Measurements from ENCODE around the gene WHRN.

Gene WHRN

DNA sequence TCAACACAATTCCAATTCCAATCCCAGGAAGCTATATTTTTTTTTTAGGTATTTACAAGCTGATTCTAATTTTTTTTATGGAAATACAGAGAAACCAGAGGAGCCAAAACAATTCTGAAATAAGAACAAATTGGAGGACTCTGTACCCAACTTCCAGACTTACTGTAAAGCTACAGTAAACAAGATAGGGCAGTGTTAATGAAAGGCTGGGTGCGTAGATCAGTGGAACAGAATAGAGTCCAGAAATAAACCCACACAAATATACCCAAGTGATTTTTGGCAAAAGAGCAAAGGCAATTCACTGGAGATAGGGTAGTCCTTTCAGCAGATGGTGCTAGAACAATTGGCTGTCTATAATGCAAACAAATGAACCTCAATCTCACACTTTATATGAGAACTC lies 50.6 kb downstream of the WHRN start:
- no peak overlapping the region for H3K4me3 ChIP-seq (ENCODE audit: low read length)
- H3K4me1 ChIP-seq (ENCODE audit: insufficient read depth, low read length): no peaks in the 10 kb centered on the region
- peaks cover 2% of the 10 kb centered on the region for H3K9me3 ChIP-seq (ENCODE audit: low read length)
- no peak overlapping the region for H2AFZ ChIP-seq (ENCODE audit: low read depth, low read length)
- no peaks in the 10 kb centered on the region for H3K27me3 ChIP-seq (ENCODE audit: insufficient read depth, low read length)
- peaks cover 2% of the 10 kb centered on the region for H3K36me3 ChIP-seq (ENCODE audit: insufficient read depth, low read length)

DNA sequence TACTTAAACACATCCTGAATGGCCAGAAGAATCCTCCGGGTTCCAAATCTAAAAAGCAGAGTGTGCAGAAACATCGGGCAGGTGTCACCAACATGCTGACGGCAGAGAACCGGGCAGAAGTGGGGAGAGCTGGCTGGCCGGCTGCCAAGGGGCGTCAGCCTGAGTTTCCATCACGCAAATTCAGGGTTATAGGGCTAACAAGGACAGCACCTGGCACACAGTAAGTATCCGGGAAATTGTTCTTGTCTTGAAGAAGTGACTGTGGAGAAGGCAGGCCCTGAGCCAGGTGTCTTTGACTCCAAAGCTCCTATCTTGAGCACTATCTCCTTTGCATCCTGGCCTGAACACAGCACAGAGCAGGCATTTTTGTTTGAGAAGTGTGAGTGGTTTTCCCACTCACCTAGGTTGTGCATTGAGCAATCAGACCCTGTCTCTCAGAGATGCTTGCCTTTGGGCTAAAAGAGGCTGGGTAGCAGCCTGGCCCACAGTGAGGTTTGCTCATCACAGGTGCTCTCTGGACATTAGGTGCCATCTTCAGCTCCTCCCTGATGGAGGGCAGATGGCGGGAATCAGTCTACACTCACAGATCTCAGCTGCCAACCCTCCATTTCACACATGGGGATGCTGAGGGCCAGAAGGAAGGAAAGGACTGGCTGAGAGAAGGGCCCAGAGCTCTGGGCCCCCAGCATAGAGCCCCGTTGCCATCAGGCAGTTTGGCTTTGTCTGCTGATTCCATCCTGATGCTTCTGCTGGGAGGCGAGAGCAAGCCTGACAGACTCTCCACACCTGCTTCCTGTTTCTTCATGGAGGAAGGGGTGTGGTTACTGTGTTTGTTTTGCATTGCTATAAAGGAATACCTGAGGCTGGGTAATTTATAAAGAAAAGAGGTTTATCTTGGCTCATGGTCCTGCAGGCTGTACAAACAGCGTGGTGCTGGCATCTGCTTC lies 52.8 kb downstream of the WHRN start:
- Histone ChIP-seq H3K4me3 (ENCODE audit: low read length) (no peak overlapping the region), H3K9me3 (ENCODE audit: low read length) (peaks cover 2% of the 10 kb centered on the region), H2AFZ (ENCODE audit: low read depth, low read length) (no peak overlapping the region), H3K36me3 (ENCODE audit: insufficient read depth, low read length) (no peaks in the 10 kb centered on the region), H3K27me3 (ENCODE audit: insufficient read depth, low read length) (no peaks in the 10 kb centered on the region), H3K4me1 (ENCODE audit: insufficient read depth, low read length) (no peaks in the 10 kb centered on the region)

DNA sequence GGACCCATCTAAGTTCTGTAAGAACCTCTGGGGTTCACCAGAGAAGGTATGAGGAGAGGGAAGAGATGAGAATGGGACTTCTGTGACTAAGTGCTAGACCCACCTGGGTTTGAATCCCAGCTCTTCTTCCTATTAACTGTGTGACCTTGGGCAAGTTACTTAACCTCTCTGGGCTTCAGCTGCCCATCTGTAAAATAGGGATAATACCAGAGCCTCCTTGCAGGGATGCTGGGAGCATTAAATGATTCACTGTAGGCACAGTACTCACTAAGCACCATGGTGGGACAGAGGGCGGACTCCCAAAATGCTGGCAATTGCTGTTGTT lies 53.6 kb downstream of the WHRN start:
- Histone ChIP-seq H3K36me3 (ENCODE audit: insufficient read depth, low read length) (no peaks in the 10 kb centered on the region), H3K27me3 (ENCODE audit: insufficient read depth, low read length) (no peaks in the 10 kb centered on the region), H3K4me3 (ENCODE audit: low read length) (no peak overlapping the region), H2AFZ (ENCODE audit: low read depth, low read length) (no peak overlapping the region), H3K9me3 (ENCODE audit: low read length) (peaks cover 2% of the 10 kb centered on the region), H3K4me1 (ENCODE audit: insufficient read depth, low read length) (no peaks in the 10 kb centered on the region)

DNA sequence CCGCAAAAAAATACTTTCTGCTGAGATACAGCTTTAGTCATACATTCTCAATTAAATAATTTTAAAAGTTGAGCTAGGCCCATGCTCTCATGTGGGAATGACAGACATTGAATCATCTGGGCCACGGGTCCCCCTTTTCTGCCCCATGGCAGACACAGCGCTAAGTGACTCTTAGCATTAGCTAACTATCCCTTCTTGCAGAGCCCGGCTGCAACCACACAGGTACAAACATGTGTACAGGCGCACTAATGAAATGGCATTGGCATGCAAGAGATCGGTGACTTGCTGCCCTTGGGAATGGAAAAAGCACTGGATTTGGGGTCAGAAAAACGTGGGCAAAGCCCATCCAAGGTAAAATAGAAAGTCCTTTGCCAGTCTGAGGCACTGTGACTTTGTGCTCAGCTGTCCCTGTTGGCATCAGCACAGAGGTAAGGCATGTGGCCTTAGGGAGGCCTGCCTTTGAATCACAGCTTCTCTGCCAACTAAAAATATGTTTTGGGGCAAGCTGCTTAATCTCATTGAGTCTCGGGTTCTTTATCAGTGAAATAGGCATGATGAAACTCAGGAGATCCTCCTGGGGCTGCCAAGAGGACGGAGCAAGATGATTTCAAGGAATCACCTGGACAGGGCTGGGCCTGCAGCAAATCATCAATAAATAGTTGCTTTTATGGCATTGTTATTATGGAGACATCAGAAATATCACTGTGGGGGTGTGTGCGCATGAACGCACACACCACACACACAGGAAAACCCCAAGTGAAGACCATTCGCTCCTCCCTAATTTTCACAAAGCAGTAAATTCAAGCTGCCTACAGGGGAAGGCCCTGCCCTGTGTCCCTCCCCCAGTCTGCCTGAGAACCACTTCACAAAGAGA lies 54.2 kb downstream of the WHRN start:
- peaks cover 2% of the 10 kb centered on the region for H3K9me3 ChIP-seq (ENCODE audit: low read length)
- no peak overlapping the region for H3K4me3 ChIP-seq (ENCODE audit: low read length)
- H3K4me1 ChIP-seq (ENCODE audit: insufficient read depth, low read length): no peaks in the 10 kb centered on the region
- H3K36me3 ChIP-seq (ENCODE audit: insufficient read depth, low read length): no peaks in the 10 kb centered on the region
- H3K27me3 ChIP-seq (ENCODE audit: insufficient read depth, low read length): no peaks in the 10 kb centered on the region
- H2AFZ ChIP-seq (ENCODE audit: low read depth, low read length): no peak overlapping the region

DNA sequence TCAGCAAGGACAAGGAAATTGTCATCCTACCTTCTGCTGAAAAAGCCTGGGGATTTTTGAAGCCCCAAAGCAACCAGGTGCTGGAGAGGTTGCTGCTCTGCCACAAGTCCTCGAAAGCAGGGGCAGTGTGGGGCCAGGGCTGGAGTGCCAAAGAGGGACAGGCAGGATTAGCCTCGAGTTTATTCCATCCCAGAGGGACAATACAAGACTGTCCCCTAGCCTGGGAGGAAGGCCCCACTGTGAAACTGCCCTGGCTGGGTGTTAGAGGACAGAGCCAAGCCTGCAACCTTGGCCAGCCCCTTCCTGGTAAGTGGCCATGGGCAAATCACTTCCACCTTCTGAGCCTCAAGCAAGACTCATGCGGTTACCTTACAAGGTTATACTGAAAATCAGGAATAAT lies 55.1 kb downstream of the WHRN start:
- Histone ChIP-seq H3K36me3 (ENCODE audit: insufficient read depth, low read length) (no peaks in the 10 kb centered on the region), H3K4me3 (ENCODE audit: low read length) (no peak overlapping the region), H2AFZ (ENCODE audit: low read depth, low read length) (no peak overlapping the region), H3K27me3 (ENCODE audit: insufficient read depth, low read length) (no peaks in the 10 kb centered on the region), H3K9me3 (ENCODE audit: low read length) (peaks cover 2% of the 10 kb centered on the region), H3K4me1 (ENCODE audit: insufficient read depth, low read length) (no peaks in the 10 kb centered on the region)

DNA sequence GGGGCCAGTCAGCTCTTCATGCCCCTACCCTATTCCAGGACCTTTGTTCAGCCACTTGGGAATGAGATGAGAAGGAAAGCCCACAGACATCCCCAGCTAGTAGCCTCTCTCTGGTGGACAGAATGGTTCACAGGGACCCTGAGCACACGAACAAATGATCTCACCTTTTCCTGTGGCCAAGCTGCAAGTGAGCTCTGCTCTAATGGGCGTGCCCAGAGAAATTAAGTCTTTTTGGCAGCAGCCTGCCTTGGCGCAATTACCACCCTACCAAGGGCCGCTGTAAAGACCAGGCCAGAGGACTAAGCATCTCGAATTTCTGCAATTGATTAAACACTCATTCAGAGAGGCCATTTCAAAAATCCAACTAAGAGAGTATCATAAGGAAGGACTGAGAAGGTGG lies 56.0 kb downstream of the WHRN start:
- Histone ChIP-seq H3K36me3 (ENCODE audit: insufficient read depth, low read length) (no peaks in the 10 kb centered on the region), H2AFZ (ENCODE audit: low read depth, low read length) (no peak overlapping the region), H3K4me3 (ENCODE audit: low read length) (no peak overlapping the region), H3K9me3 (ENCODE audit: low read length) (no peaks in the 10 kb centered on the region), H3K4me1 (ENCODE audit: insufficient read depth, low read length) (no peaks in the 10 kb centered on the region), H3K27me3 (ENCODE audit: insufficient read depth, low read length) (no peaks in the 10 kb centered on the region)

DNA sequence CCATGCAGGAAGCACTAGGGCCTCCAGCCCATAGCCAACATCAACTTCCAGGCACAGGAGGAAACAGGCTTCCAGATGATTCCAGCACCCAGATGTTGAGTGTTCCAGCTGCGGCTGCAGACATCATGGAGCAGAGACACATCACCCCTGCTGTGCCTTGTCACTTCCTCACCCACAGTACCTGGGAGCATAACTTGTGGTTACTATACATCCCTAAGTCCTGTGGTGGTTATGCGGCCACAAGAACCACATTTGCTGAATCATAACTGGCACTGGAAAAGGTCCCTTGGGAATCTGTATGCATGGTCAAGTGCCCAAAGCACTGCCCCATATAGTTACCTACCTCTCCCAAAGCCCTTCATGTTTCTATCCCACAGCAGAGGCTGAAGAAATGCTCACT lies 56.6 kb downstream of the WHRN start:
- H3K27me3 ChIP-seq (ENCODE audit: insufficient read depth, low read length): no peaks in the 10 kb centered on the region
- H3K4me1 ChIP-seq (ENCODE audit: insufficient read depth, low read length): no peaks in the 10 kb centered on the region
- no peaks in the 10 kb centered on the region for H3K36me3 ChIP-seq (ENCODE audit: insufficient read depth, low read length)
- no peaks in the 10 kb centered on the region for H3K9me3 ChIP-seq (ENCODE audit: low read length)
- no peak overlapping the region for H2AFZ ChIP-seq (ENCODE audit: low read depth, low read length)
- H3K4me3 ChIP-seq (ENCODE audit: low read length): no peak overlapping the region

DNA sequence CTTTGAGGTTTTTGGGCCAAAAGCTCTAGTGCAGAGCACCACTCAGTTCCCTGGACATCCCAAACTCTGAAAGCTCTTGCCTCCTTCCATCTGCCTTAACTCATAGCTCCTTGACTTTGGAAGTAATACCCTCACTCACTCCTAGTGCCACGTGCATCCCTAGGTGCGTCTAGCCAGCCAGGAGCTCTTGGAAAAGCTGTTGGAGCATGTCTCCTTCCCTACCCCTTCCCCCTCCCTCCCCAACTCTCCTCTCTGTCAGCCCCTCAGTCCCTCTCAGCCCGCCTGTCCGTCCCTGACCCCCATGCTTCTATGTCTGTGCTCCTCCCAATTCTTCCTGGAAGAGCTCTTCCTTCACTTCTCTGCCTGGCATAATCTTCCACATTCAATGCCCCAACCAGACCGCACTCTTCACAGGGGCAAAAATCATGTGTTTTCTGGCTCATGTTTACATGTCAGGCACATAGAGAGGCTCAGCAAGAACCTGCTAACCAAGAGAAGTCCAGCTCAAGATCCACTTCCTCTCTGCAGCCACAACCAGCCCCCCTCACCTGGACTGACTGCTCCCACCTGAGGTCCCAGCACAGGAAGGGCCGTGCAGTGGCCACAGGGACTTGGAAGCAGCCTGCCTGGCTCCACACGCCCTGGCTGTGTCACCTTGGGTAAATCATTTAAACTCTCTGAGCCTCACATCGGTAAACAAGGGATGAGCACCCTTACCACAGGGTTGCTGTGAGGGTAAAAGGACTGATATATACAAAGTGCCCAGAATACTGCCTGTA lies 58.4 kb downstream of the WHRN start:
- Histone ChIP-seq H3K4me1 (ENCODE audit: insufficient read depth, low read length) (no peaks in the 10 kb centered on the region), H3K4me3 (ENCODE audit: low read length) (no peak overlapping the region), H2AFZ (ENCODE audit: low read depth, low read length) (no peak overlapping the region), H3K36me3 (ENCODE audit: insufficient read depth, low read length) (no peaks in the 10 kb centered on the region), H3K9me3 (ENCODE audit: low read length) (no peaks in the 10 kb centered on the region), H3K27me3 (ENCODE audit: insufficient read depth, low read length) (no peaks in the 10 kb centered on the region)

DNA sequence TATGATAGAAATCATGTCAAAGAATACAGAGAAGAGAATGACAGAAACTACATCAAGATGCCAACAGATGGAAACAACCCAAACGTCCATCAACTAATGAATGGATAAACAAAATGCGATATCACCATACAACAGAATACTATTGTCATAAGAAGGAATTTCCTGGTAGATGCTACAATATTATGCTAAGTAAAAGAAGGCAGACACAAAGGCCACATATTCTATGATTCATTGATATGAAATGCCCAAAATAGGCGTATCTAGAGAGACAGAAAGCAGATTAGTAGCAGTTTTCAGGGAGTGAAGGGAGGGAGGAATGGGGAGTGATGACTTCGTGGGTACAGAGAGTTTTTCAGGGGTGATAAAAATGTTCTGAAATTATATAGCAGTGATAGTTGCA lies 59.2 kb downstream of the WHRN start:
- Histone ChIP-seq H2AFZ (ENCODE audit: low read depth, low read length) (no peak overlapping the region), H3K27me3 (ENCODE audit: insufficient read depth, low read length) (no peaks in the 10 kb centered on the region), H3K4me3 (ENCODE audit: low read length) (no peak overlapping the region)

DNA sequence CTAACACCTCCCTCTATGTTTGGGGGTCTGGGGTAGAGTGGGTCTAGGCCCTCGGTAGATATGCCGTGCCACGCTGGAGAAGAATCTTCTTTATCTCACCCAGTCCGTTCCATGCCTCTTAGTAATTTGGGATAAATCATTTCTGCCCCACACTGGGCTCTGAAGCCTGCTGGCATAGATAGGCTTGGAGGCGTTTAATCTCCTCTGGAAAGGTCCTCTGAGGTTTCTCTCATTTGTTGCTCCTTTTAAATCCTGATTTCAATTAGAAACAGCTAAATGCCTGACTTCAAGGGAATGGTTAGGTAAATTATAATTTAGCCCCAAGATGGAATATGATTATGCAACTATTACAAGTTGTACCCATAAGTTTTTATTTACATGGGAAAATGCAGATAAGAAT lies 59.7 kb downstream of the WHRN start:
- Histone ChIP-seq H2AFZ (ENCODE audit: low read depth, low read length) (no peak overlapping the region), H3K9me3 (ENCODE audit: low read length) (no peaks in the 10 kb centered on the region), H3K4me1 (ENCODE audit: insufficient read depth, low read length) (no peaks in the 10 kb centered on the region), H3K27me3 (ENCODE audit: insufficient read depth, low read length) (no peaks in the 10 kb centered on the region), H3K36me3 (ENCODE audit: insufficient read depth, low read length) (no peaks in the 10 kb centered on the region), H3K4me3 (ENCODE audit: low read length) (no peak overlapping the region)

More for the DNA sequence above, 59.2 kb downstream of the WHRN start:
- no peaks in the 10 kb centered on the region for H3K4me1 ChIP-seq (ENCODE audit: insufficient read depth, low read length)
- no peaks in the 10 kb centered on the region for H3K9me3 ChIP-seq (ENCODE audit: low read length)
- no peaks in the 10 kb centered on the region for H3K36me3 ChIP-seq (ENCODE audit: insufficient read depth, low read length)

DNA sequence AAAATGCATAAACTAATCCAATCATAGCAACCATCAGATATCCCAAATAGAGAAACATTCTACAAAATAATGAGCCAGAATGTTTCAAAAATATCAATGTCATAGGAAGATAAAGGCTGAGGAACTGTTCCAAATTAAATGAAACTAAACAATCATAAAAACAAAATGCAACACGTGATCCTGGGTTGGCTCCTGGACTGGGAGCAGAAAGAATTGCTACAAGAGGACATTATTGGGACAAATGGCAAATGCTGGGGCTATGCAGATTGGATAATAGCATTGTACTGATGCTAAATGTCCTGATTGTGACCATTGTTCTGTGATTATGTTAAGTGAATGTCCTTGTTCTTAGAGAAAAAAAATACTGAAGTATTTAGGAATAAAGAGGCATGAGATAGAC lies 63.3 kb downstream of the WHRN start:
- Histone ChIP-seq H3K4me1 (ENCODE audit: insufficient read depth, low read length) (no peaks in the 10 kb centered on the region), H2AFZ (ENCODE audit: low read depth, low read length) (no peak overlapping the region), H3K36me3 (ENCODE audit: insufficient read depth, low read length) (no peaks in the 10 kb centered on the region), H3K4me3 (ENCODE audit: low read length) (no peak overlapping the region), H3K9me3 (ENCODE audit: low read length) (no peaks in the 10 kb centered on the region), H3K27me3 (ENCODE audit: insufficient read depth, low read length) (no peaks in the 10 kb centered on the region)

DNA sequence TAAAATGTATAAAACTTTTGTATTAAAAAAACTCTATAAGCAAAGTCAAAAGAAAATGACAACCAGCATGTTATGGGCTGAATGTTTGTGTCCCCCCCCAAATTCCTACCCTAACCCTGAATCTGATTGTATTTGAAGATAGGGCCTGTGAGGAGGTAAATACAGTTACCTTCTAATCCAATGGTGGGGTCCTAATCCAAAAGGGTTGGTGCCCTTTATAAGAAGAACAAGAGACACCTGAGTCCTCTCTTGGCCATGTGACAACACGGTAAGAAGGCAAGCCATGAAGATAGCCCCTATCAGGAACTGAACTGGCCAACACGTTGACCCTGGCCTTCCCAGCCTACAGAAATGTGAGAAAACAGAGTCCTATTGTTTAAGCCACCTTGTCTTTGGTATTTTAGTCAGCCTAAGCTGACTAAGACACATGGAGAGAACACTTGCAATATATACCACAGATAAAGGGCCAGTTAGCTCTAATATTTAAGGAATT lies 67.8 kb downstream of the WHRN start:
- H3K27me3 ChIP-seq (ENCODE audit: insufficient read depth, low read length): no peaks in the 10 kb centered on the region
- no peak overlapping the region for H2AFZ ChIP-seq (ENCODE audit: low read depth, low read length)
- H3K36me3 ChIP-seq (ENCODE audit: insufficient read depth, low read length): no peaks in the 10 kb centered on the region
- H3K9me3 ChIP-seq (ENCODE audit: low read length): no peaks in the 10 kb centered on the region
- H3K4me3 ChIP-seq (ENCODE audit: low read length): no peak overlapping the region
- H3K4me1 ChIP-seq (ENCODE audit: insufficient read depth, low read length): no peaks in the 10 kb centered on the region

DNA sequence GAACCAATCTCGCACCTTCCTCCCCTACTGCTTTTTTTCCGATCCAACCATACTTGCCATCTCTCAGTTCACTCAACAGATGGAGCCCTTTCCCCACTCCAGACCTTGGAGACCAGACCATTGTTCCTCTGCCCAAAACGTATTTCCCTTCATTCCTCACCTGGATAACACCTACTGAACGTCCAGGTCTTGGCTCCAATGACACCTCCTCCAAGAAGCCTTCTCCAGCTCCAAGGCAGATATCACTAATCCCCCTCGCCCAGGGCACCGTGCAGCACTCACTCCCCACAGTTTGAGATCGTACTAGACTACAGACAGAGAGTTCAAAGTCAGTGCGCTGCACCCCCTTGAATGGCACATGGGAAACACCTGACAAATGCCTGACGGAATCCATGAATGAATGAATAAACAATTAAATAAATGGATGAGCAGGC lies 70.4 kb downstream of the WHRN start:
- no peak overlapping the region for H3K4me3 ChIP-seq (ENCODE audit: low read length)
- no peaks in the 10 kb centered on the region for H3K4me1 ChIP-seq (ENCODE audit: insufficient read depth, low read length)
- no peaks in the 10 kb centered on the region for H3K36me3 ChIP-seq (ENCODE audit: insufficient read depth, low read length)
- H3K9me3 ChIP-seq (ENCODE audit: low read length): no peaks in the 10 kb centered on the region
- no peaks in the 10 kb centered on the region for H3K27me3 ChIP-seq (ENCODE audit: insufficient read depth, low read length)
- no peak overlapping the region for H2AFZ ChIP-seq (ENCODE audit: low read depth, low read length)

Measured in neuron (in vitro differentiated cells).